Suppressor macrophage treated with lipopolysaccharide for 1 hour (primary cell): ENCODE results near the gene PDZD8.
A peak's percentile ranks its signal among the peaks of the same experiment; 100 is the strongest.
"Not testable (repeated sequence)": the region's sequence is repeated elsewhere in the genome, so short reads cannot be mapped to it uniquely, and the experiment has no call there.

Experiments
- DNase-seq, 3 donors: peaks; one replicate each; pipeline ENCODE4 v3.0.0-alpha.2; 2020 to 2022

The PDZD8 gene

DNA sequence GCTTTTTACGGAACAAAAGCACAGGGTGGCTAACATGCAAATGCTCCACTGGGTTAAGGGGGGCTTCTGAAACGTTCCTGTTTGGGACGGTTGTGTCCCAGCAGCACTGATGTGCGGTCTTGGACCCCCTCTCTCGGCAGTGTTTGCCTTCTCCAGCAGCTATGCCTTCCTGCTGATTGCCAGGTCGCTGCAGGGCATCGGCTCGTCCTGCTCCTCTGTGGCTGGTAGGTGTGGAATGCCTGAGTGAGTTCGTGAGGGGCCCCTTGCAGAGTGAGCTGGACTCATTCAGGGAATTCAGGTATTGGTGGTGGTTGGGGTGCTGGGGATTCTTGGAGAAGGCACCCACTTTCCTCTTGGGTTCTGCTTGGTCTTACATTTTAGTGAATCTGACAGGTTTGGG, 121.3 kb downstream of the PDZD8 start:
- no peak for DNase-seq

DNA sequence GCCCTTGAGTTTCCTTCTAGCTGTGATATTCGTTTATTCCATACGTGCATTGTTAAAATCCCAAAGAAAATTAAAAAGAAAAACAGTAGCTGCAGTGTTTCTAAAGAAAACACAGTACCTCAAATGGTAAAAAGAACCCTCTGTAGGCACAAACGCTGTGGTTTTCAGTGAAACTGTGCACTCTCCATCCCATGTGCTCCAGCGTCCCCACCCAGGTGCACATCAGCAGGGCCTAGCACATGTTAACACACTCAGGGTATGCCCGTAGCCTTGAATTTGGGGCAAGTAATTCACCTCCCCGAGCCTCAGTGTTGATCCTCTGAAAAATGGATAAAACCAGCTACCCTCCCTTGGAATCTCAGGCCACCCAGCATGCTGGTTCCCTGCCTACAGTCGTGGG, 124.8 kb downstream of the PDZD8 start:
- DNase-seq: no peak

DNA sequence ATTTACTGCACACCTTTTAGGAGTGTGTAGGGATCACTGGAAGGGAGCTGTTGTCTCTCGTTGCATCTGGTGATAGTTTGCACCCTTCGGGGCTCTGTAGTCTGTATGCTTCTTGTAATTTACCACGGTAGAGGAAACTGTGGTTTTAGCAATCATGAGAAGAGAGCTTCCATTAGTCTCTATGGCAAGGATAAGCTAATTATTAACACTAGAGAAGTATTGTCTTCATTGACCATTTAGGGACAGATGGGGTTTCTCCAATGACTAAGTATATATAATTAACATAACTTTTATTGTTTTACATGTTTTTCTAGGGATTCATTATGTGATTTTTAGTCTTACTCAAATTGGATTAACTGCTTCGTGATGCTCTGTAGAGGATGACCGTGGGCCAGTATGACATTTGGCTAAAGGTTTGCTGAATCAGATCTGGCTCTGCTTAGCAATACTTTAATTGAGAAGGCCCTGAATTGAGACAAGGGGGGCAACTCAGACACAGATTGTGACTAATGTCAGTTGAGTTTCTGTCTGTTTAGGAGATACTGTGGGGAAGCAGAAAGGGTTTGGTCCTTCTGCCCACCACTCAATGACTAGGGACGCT, 125.6 kb downstream of the PDZD8 start:
- no peak for DNase-seq

DNA sequence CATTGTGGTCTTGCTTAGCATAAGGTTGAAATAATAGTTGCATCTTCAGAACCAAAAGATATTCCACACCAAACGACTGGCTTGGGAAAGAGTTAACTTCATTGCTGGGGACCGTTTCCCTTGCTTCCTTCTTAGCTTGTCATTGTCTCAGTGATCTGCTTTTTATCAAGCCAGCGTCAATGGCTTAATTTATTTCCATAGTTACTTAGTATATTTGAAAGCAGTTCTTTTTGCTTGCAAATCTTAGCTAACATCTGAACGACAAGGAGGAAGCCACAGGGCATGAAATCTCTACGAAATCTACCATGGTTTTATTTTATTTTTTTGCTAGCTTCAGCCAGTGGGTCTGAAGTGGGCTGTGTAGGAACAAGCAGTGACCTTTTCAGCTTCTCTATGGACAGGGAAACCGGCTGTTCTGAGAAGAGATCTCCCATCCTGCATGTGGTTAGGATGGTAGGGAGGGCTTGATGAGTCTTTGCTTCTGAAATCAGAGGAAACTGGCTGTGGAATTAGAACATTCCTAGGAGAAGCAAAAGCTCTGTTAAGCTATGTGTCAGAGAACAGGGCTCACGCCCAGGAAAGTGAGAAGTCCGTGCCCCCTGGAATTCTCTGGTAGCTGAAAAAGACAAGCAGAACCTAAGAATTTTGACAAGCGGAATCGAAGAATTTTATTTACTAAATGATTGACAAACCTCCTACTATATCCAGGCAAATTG, 126.3 kb downstream of the PDZD8 start:
- no peak for DNase-seq

DNA sequence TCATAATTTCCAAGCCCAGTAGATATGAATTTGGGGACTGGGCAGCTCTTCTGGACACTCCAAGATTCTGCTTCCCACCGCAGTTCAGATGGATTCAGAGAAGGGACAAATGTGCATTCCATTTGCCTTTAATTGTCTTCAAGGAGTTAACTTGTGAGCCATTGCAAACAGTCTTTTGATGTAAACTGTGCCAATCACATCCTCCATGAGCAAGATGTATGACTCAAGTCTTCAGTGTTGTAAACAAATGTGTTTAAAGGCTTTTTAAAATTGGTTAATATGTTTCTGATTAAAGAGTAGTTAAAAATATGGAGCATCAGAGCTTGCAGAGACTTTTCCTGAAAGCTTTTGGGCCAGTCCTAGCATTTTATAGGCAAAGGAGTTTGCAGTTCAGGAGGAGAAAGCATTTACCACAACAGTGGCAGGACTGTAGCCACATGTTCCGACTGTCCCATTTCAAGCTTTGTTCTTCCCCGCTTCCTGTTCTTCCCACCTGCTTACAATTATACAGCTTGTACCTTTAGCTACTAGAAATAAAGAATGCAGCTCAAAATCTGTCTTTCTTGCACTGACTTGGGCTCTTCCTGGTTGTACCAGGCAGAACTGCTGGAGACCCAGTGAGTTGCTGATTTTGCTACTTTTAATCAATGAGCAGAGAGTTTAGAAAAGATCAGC, 128.1 kb downstream of the PDZD8 start:
- DNase-seq: no peak

DNA sequence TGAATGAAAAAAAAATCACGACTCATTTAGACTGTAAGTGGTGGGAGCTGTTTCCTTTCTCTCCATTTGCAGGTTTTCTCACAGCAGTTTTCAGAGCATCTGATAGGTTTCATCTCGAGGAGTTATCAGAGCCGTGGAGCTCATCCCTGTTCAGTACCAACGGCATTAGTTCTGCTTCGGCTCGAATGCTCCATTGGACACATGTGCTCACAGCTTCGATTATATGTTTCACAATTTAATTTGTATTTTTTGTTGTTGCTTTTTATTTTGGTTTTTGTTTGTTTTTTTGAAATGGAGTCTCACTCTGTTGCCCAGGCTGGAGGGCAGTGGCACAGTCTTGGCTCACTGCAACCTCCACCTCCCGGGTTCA, 132.8 kb downstream of the PDZD8 start:
- no peak for DNase-seq

DNA sequence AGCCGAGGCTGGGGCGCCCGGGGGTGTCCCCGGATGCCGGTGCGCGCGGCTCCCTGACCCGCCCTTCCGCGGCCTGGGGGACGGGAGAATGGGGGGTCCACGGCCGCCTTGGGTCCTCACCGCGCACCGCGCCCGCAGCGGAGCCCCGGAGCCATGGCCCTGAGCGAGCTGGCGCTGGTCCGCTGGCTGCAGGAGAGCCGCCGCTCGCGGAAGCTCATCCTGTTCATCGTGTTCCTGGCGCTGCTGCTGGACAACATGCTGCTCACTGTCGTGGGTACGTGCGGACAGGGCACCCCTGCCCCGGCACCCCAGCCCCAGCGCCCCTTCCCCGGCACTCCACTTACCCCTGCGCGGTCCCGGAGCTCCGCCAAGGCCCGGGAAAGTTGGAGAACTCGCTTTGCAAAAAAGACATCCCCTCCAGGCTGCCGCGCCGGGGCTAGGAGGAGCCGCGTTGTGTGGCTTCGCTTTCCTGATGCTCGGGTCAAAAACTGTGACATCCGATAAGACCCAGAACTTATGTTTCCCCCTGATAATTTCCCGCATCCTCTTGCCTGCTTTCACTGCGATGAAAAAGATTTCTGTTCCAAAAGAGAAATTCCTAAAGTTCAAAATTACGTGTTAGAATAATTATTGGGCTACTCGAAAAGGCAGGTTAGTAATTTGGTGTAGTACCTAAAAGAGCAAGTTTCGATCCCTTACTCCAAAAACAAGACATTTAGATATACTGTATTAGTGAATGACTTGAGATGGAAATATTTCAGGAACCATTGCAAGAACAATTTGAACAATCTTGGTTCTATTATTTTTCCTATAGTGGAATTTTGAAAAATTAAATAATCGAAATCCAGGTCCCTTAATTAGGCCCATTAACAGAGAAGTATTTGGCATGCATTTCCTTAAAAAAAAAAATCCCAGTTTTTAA, 133.4 kb downstream of the PDZD8 start:
- DNase-seq: peak in 2 of 3 donors; percentile 10 to 25

DNA sequence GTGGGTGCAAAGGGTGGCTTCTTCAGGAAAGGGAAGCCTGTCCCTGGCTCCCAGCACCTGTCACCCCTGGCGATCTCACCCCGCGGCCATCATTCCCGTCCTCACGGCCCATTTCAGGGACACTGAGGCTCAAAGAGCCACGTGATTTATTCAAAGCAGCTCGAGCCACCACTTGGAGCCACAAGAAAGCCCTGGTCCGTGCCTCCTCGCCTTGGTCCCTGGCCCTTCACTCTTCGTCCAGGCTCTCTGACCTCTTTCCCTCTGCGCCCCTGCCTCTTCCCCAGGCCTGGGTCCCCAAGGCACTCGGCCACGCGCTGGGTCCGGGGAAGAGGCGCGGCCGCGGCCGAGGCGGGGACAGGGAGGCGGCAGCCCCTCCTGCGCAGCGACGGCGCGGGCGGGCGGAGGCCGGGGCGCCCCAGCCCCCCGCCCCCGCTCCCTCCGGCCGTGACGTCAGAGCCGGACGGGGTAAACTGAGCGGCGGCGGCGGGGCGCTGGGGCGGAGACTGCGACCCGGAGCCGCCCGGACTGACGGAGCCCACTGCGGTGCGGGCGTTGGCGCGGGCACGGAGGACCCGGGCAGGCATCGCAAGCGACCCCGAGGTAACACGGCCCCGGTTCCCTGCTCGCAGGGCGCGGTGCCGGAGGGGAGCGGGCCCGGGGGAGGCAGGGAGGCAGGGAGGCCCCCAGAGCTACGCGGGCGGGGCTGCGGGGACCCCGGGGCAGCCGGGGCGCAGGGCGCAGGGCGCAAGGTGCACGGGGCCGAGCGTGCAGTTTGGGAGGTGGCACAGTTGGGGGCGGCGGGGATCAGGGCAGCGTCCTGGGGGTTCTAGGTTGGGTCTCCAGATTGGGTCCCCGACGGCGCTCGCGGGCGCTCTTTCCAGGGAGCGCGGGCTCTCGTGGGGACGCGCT, 134.4 kb downstream of the PDZD8 start, which contains the start of gene SLC18A2:
Gene SLC18A2 (plus strand): TSS at position 494 of the 909 bp plus-strand sequence. CDS start 580 bp downstream, outside the sequence.
- DNase-seq: no peak

DNA sequence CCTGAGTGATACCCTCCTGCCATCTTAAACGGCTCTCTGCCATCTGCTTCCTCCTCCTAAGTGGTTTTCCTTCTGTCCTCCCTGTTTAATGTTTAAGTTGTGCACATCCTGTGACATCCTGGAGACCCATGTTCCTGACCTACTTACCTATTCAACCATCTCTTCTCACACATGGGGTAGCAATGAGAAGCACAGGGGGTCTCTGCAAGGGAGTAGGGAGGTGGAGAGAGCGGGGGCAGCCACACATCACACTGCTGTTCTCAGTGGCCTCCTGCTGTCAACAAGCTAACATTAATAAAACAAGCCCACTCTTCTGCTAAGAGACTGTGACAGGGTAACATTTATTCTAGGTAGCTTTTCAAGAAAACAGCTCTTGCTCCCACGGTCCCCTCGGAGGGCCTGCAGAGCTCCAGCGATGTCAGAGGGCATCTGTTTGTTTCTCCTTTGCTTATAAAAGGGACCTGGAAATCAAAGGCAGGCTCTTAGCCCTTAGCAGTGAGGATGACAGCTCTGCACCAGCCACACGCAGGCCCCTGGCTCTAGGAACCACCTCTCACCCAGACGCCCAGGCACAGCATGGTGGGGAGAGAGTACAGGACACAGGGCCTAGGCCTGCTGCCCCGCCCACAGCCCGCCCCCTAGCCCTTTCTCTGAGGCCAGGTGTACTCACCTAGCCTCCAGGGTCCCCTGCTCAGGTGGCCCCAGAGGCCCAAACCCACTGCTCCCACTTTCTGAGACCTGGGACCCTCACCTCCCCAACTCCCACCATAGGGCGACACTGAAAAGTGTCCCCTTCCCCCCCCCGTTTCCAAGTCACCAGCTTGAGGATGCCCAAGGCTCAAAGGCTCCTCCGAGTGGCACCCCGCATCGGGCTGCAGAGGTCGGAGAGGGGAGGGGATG, 135.3 kb downstream of the PDZD8 start:
- no peak for DNase-seq

DNA sequence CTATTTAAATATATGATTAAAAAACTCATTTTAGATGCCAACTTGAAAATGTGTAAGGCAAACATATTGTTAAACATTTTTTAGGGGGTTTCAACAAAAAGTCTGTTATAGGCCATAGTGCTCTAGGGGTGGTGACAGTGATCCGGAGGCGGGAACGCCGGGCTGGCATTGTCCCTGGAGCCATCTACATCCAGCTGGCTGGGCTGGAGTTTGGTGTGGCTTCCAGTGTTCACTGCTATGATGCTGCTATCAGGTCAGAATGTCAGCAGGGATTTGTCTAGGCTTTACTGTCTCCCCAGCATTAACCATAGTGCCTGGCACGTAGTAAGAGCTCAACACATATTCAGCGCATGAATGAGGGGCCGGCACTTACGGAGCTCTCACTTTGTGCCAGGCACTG, 136.2 kb downstream of the PDZD8 start:
- no peak for DNase-seq

DNA sequence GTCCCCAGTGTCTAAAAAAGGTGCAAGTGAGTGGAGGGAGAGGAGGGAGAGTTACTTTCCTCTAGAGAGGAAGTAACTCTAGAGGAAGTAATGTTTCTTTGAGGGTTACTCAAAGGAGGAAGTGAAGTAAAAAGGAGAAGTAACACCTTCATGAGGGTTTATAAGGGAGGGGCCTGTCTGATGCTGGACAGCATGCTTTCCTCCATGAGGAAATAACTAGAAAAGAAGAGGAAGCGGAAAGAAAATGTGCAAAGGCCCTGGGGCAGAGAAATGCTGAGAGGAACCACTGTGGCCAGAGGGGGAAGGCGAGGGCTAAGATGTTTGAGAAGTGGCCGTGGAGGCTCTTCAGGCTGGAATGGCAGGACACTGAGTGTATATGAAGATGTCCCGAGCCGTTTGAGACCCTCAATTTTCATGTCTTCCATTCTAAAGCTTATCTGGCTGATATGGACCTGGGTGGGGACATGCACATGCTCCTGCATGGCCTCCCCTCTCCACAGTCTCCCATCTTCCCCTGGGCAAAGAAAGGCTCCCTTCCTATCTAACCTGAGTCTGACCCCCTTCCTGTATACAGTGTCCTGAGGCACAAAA, 137.7 kb downstream of the PDZD8 start:
- peak; percentile 50 to 72 (median 64) for DNase-seq

DNA sequence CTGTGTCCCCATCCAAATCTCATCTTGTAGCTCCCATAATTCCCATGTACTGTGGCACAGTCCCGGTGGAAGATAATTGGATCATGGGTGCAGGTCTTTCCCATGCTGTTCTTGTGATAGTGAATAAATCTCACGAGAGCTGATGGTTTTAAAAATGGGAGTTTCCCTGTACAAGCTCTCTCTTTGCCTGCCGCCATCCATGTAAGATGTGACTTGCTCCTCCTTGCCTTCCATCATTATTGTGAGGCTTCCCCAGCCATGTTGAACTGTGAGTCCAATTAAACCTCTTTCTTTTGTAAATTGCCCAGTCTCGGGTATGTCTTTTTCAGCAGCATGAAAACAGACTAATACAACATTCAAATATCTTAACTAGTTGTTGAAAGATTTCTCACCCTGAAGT, 145.1 kb downstream of the PDZD8 start:
- not testable (repeated sequence) for DNase-seq

DNA sequence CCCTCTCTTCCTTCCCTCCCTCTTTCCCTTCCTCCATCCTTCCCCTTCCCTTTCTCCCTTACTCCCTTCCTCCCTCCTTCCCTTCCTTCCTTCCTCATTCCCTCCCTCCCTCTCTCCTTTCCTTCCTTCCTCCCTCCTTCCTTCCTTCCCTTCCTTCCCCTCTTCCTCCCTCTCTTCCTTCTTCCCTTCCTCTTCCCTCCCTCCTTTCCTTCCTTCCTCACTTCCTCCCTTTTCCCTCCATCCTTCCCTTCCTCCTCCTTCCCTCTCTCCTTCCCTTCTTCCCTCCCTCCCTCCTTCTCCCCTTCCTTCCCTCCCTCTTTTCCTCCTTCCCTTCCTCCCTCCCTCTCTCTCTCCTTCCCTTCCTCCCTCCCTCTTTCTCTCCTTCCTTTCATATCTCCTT, 147.0 kb downstream of the PDZD8 start:
- no peak for DNase-seq
